Keratinocyte (primary cell): ENCODE results near the gene SMCO2.

Experiments used
- EZH2 ChIP-seq: IDR thresholded peaks from one replicate; pipeline ENCODE4 v1.6.1; 2012; ENCODE audit warnings: inconsistent platforms, mild to moderate bottlenecking, low read length, moderate library complexity
- TF ChIP-seq, protein P1 (sequence below), 3 experiments: IDR thresholded peaks in 1 of 3; conservative IDR thresholded peaks in 1 of 3; optimal IDR thresholded peaks in 1 of 3; 2 replicates in 2 of 3; 3 replicates in 1 of 3; pipeline versions ENCODE3 to v1.5.1; 2011; ENCODE audit warnings: low read length in 3 of 3, mild to moderate bottlenecking in 3 of 3, moderate library complexity in 2 of 3, control low read depth in 1 of 3, inconsistent platforms in 1 of 3; ENCODE audit not compliant: insufficient read depth in 2 of 3; ENCODE audit errors: extremely low read depth in 1 of 3

DNA sequence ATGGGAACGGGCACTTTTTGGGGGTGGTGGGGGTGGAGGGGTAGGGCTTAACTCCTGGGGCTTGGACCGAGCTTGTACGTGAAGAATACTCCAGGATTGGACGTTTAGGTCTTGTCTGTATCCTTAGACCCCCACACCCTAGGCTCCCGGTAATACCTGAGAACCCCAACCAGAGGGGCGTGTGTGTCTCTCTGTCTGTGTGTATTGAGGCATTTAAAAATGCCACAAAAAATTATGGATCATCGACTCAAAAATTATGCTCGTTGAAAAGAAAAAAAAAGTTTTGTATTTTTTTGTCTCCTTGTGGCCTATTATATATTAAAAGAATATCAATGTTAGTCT is 77.9 kb downstream of the SMCO2 start:
- no peak for TF ChIP-seq EZH2
- TF ChIP-seq, protein P1, sequence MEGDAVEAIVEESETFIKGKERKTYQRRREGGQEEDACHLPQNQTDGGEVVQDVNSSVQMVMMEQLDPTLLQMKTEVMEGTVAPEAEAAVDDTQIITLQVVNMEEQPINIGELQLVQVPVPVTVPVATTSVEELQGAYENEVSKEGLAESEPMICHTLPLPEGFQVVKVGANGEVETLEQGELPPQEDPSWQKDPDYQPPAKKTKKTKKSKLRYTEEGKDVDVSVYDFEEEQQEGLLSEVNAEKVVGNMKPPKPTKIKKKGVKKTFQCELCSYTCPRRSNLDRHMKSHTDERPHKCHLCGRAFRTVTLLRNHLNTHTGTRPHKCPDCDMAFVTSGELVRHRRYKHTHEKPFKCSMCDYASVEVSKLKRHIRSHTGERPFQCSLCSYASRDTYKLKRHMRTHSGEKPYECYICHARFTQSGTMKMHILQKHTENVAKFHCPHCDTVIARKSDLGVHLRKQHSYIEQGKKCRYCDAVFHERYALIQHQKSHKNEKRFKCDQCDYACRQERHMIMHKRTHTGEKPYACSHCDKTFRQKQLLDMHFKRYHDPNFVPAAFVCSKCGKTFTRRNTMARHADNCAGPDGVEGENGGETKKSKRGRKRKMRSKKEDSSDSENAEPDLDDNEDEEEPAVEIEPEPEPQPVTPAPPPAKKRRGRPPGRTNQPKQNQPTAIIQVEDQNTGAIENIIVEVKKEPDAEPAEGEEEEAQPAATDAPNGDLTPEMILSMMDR (optimal IDR thresholded peaks at IDR 0.05 in 1 of 3, IDR thresholded peaks at IDR 0.05 in 1 of 3, conservative IDR thresholded peaks at IDR 0.05 in 1 of 3; ENCODE audit: extremely low read depth in 1 of 3, insufficient read depth in 2 of 3, low read length in 3 of 3): no peak
